Caco-2 (cell line): ENCODE measurements around the gene ITPR3. TPM values are rescaled to one million over a fixed set of nuclear protein-coding genes. Genes with fewer than 3 reads are reported as not detected.

Experiments used
- BruUV-seq: library from RNA; stranded (reverse); fragments of 400-500 nt; replicated peaks from 2 replicates; lab custom pipeline; 2021; lab: Mats Ljungman, UMichigan
- CTCF ChIA-PET: fragments of 300-600 bp; sonication (Branson Sonifier 250); formaldehyde crosslinking; loops from one replicate; lab custom pipeline; 2022; ENCODE audit warnings: antibody characterized with exemption; lab: Charles Lee
- POLR2A ChIA-PET: fragments of 300-600 bp; sonication (Branson Sonifier 250); formaldehyde crosslinking; loops from one replicate; lab custom pipeline; 2022; ENCODE audit warnings: antibody characterized with exemption; lab: Charles Lee
- DNase-seq, 2 experiments: peaks; one replicate each; pipeline versions ENCODE4 v3.0.0 to v3.0.0-alpha.2; 2020 to 2022
- H3K27me3 ChIP-seq: replicated peaks from 2 replicates; pipeline ENCODE4 v1.6.0; 2011; ENCODE audit warnings: low read length; ENCODE audit not compliant: control insufficient read depth, insufficient read depth
- H3K36me3 ChIP-seq: 2 replicates; pipeline ENCODE4 v1.5.1; 2011; ENCODE audit warnings: low read length; ENCODE audit not compliant: control insufficient read depth, insufficient read depth
- H3K4me1 ChIP-seq: fragments of 250-450 bp; sonication (Bioruptor Pico); 2 replicates; pipeline ENCODE4 v1.5.1; 2020; ENCODE audit warnings: mild to moderate bottlenecking
- H3K4me3 ChIP-seq: 2 replicates; pipeline ENCODE4 v1.5.1; 2011; ENCODE audit warnings: low read depth, mild to moderate bottlenecking, control low read depth, low read length
- H3K9me3 ChIP-seq: fragments of 250-450 bp; sonication (Bioruptor Pico); 2 replicates; pipeline ENCODE4 v1.5.1; 2020; ENCODE audit warnings: mild to moderate bottlenecking, moderate library complexity
- H3K27ac Mint-ChIP-seq: one replicate; pipeline ENCODE4 v1.8.0; 2022; ENCODE audit warnings: mixed read lengths; ENCODE audit not compliant: unreplicated experiment
- H3K27me3 Mint-ChIP-seq: one replicate; pipeline ENCODE4 v1.8.0; 2022; ENCODE audit warnings: mixed read lengths; ENCODE audit not compliant: insufficient read depth, unreplicated experiment
- H3K36me3 Mint-ChIP-seq: one replicate; pipeline ENCODE4 v1.8.0; 2022; ENCODE audit warnings: mild to moderate bottlenecking, mixed read lengths; ENCODE audit not compliant: insufficient read depth, unreplicated experiment
- H3K4me1 Mint-ChIP-seq: one replicate; pipeline ENCODE4 v1.8.0; 2022; ENCODE audit warnings: low read depth, mixed read lengths; ENCODE audit not compliant: unreplicated experiment
- H3K4me3 Mint-ChIP-seq: one replicate; pipeline ENCODE4 v1.8.0; 2022; ENCODE audit warnings: mild to moderate bottlenecking, moderate library complexity, mixed read lengths; ENCODE audit not compliant: unreplicated experiment
- H3K9me3 Mint-ChIP-seq: one replicate; pipeline ENCODE4 v1.8.0; 2022; ENCODE audit warnings: mixed read lengths; ENCODE audit not compliant: unreplicated experiment
- CTCF ChIP-seq, 2 experiments: fragments of 200-600 bp in 1 of 2; IDR thresholded peaks; 1 replicate in 1 of 2; 2 replicates in 1 of 2; pipeline versions ENCODE4 v1.5.1 to v1.8.0; 2011 to 2022; ENCODE audit warnings: antibody characterized with exemption in 1 of 2, control low read depth in 1 of 2, inconsistent platforms in 1 of 2, low read depth in 1 of 2, low read length in 1 of 2, mild to moderate bottlenecking in 1 of 2, moderate library complexity in 1 of 2; ENCODE audit not compliant: insufficient read depth in 1 of 2, severe bottlenecking in 1 of 2, unreplicated experiment in 1 of 2
- intact Hi-C: fragments of 100-400 bp; cut with micrococcal nuclease; formaldehyde crosslinking; loops from one replicate; pipeline ENCODE4 v1.10.0; 2022; ENCODE audit not compliant: unreplicated experiment
- total RNA-seq: library from RNA; stranded (reverse); gene quantifications from 2 replicates; pipeline ENCODE4 v1.2.3, GENCODE V29; 2022

Gene ITPR3
- total RNA-seq, 1 experiment from 2014 or later: 42.1 TPM

- POLR2A ChIA-PET: no interaction called here
- BruUV-seq: no TSS peak
- Histone ChIP-seq H3K36me3 (peaks cover 10% of the 10 kb centered on the region), H3K27me3 (no peaks in the 10 kb centered on the region), H3K4me3 (no peak overlapping the region), H3K9me3 (no peaks in the 10 kb centered on the region), H3K4me1 (no peaks in the 10 kb centered on the region)
- DNase-seq: no peak
- no peaks in the 10 kb centered on the region for H3K4me1 Mint-ChIP-seq
- no peaks in the 10 kb centered on the region for H3K9me3 Mint-ChIP-seq
- intact Hi-C loops: no loop called here
- TF ChIP-seq CTCF (IDR thresholded peaks at IDR 0.05; ENCODE audit: insufficient read depth in 1 of 2, low read depth in 1 of 2, low read length in 1 of 2, severe bottlenecking in 1 of 2, unreplicated experiment in 1 of 2): no peak
- no peak overlapping the region for H3K4me3 Mint-ChIP-seq
- peaks cover 59% of the 10 kb centered on the region for H3K36me3 Mint-ChIP-seq
- no peaks in the 10 kb centered on the region for H3K27me3 Mint-ChIP-seq
- CTCF ChIA-PET: no interaction called here
- no peak overlapping the region for H3K27ac Mint-ChIP-seq
Measured at GRCh38 chr6:33699131-33699530, 78.0 kb downstream of the ITPR3 start.

DNA sequence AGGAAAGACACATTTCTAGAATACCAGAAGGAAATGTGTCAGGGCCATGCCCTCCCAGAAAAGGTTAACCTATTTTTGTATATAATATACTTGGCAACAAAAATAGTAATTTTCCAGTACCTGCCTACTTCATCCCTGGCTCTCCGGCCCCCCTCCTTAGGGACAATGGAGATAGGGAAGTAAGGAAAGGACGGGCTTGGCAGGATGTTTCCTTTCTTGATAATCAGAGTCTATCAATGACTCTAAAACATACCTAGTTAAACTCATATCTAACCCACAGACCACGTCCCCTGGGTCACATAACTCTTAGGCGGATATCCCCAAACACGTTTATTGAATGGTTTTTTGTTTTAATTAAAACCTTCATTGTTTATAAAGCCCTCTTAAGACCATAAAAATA, 78.6 kb downstream of the ITPR3 start:
- no peaks in the 10 kb centered on the region for H3K9me3 ChIP-seq
- ChIA-PET CTCF (interaction anchor here (1.2 to 1.7 kb wide), 2 partner anchors 110 to 113 kb away, joined by 8 to 10 read pairs; no protein-coding TSS in a partner anchor), POLR2A (no interaction called here)
- no peak overlapping the region for H3K27ac Mint-ChIP-seq
- H3K4me3 ChIP-seq: no peak overlapping the region
- no peak for TF ChIP-seq CTCF (IDR thresholded peaks at IDR 0.05; ENCODE audit: insufficient read depth in 1 of 2, low read depth in 1 of 2, low read length in 1 of 2, severe bottlenecking in 1 of 2, unreplicated experiment in 1 of 2)
- H3K36me3 Mint-ChIP-seq: peaks cover 56% of the 10 kb centered on the region
- peaks cover 11% of the 10 kb centered on the region for H3K36me3 ChIP-seq
- no peak for DNase-seq
- intact Hi-C loops: loop anchor here (1.0 kb wide), 1 partner anchor 109 kb away; no protein-coding TSS in a partner anchor
- H3K27me3 Mint-ChIP-seq: no peaks in the 10 kb centered on the region
- no peaks in the 10 kb centered on the region for H3K9me3 Mint-ChIP-seq
- BruUV-seq: no TSS peak
- H3K4me1 ChIP-seq: no peaks in the 10 kb centered on the region
- no peaks in the 10 kb centered on the region for H3K4me1 Mint-ChIP-seq
- no peaks in the 10 kb centered on the region for H3K27me3 ChIP-seq
- H3K4me3 Mint-ChIP-seq: no peak overlapping the region

DNA sequence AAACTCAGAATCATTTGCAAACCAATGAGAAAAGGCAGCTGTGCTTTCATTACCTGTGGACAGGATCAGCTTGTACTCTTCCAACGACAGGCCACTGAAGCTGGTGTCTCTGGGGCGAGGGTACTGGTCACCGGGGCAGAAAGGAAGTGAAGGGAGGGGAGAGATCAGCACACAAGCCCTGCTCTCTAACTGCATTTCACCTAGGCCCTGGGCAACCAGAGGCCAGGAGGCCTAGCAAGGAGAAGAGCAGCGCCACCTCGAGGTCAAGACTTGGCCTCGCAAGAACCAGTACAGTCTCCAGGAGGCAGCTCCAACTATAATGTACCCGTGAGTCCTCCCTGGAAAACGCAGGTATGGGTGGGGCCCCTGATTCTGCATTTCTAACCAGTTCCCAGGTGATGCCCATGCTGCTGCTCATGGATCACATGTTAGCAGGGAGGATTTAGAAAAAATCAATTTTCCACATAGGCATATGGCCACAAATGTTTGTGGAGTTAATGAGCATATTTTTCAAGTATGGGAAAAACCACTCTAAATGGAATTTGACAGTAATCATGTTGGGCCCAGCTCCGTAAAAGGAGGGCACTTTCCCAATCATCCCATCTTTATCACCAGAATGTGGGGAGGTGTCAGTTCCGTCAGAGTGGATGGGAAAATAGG, 79.4 kb downstream of the ITPR3 start:
- POLR2A ChIA-PET: interaction anchor here (0.6 kb wide), 1 partner anchor 11 kb away, joined by 4 read pairs; the partner anchor contains the start of gene UQCC2
- H3K4me3 ChIP-seq: no peak overlapping the region
- peaks cover 57% of the 10 kb centered on the region for H3K36me3 Mint-ChIP-seq
- intact Hi-C loops: loop anchor here (1.0 kb wide), 1 partner anchor 110 kb away; no protein-coding TSS in a partner anchor
- H3K27me3 ChIP-seq: no peaks in the 10 kb centered on the region
- no TSS peak for BruUV-seq
- no peak overlapping the region for H3K4me3 Mint-ChIP-seq
- TF ChIP-seq CTCF (IDR thresholded peaks at IDR 0.05; ENCODE audit: insufficient read depth in 1 of 2, low read depth in 1 of 2, low read length in 1 of 2, severe bottlenecking in 1 of 2, unreplicated experiment in 1 of 2): peak; percentile 64 to 85
- peaks cover 9% of the 10 kb centered on the region for H3K36me3 ChIP-seq
- H3K27me3 Mint-ChIP-seq: no peaks in the 10 kb centered on the region
- no peaks in the 10 kb centered on the region for H3K4me1 ChIP-seq
- H3K27ac Mint-ChIP-seq: no peak overlapping the region
- H3K9me3 ChIP-seq: no peaks in the 10 kb centered on the region
- CTCF ChIA-PET: interaction anchor here (0.6 to 2.1 kb wide), 7 partner anchors 9 to 121 kb away, joined by 3 to 17 read pairs (median 5); partner anchors contain the start of genes BAK1 and UQCC2
- peak; percentile 74 to 77 for DNase-seq
- no peaks in the 10 kb centered on the region for H3K9me3 Mint-ChIP-seq
- no peaks in the 10 kb centered on the region for H3K4me1 Mint-ChIP-seq
